Measurements from ENCODE around the gene PSMD13.
"Not testable (repeated sequence)": the region's sequence is repeated elsewhere in the genome, so short reads cannot be mapped to it uniquely, and the experiment has no call there.

DNA sequence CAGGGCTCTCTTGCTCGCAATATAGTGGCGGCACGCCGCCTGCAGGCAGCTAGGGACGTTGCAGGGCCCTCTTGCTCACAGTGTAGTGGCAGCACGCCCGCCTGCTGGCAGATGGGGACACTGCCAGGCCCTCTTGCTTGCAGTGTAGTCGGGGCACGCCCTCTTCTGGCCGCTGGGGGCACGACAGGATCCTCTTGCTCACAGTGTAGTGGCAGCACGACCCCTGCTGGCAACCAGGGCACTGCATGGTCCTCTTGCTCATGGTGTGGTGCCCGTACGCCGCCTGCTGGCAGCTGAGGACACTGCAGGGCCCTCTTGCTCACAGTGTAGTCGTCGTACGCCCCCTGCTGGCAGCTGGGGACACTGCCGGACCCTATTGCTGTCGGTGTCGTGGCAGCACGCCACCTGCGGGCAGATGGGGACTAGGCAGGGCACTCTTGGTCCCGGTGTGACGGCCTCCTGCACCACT lies 46.9 kb upstream of the PSMD13 start:
- TF ChIP-seq FOXK2 (IDR thresholded peaks at IDR 0.05); SP1 (IDR thresholded peaks at IDR 0.05); PKNOX1 (IDR thresholded peaks at IDR 0.05); CTBP1 (IDR thresholded peaks at IDR 0.05; ENCODE audit: borderline replicate concordance): not testable (repeated sequence)

Measured in HEK293T (cell line).